ENCODE results near the gene PPP6R3.
A peak's percentile ranks its signal among the peaks of the same experiment; 100 is the strongest.
"Not testable (repeated sequence)": the region's sequence is repeated elsewhere in the genome, so short reads cannot be mapped to it uniquely, and the experiment has no call there.

Gene PPP6R3

DNA sequence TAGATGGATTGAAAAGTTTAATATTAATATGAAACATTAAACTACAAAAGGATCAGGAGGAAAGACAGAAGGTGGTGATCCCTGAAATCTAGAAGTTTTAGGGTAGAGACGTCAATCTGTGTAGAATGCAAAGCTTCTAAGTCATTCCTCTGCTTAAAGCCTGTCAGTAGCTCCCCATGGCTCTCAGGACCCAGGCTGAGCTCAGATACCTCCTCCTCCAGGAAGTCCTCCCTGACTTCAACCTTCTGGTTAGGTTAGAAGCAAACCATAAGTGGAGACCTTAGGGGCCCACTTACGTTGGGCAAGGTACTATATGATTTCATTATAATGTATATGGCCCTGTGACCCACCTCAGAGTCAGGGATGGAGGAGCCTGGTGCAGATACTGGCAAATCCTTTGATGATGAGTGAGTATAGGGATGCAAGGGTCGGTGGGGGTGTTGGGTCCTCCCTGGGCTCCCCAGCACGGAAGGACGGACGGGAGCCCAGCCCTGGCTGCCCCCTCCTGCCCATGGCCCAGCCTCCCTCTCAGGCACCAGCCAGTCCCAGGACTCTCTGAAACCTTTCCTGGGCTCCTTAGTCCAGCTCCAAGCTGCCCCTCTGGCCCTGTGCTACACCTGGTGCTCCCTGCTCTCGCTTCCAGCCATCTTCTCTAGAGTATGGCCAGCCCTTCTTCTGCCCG, 3.2 kb upstream of the PPP6R3 start:
- DNase-seq (ENCODE audit: low spot score), result no peak

DNA sequence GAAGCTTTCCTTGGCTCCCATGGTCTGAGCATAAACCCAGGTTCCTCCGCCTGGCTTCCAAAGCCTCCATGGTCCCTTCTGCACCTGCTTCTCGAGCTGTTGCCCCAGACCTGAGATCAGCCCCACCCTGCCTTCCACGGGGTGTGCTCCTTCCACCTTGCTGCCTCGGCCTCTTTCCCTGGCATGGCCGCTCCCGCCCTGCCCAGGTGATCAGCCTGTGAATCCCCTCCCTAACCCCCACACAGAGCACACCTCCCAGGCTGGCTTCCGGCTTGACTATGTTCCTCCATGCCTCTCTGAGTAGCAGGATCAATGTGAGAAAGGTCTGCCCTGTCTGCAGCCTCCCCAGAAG, 2.7 kb upstream of the PPP6R3 start:
- DNase-seq (ENCODE audit: low spot score), result no peak

- not testable (repeated sequence) for DNase-seq (ENCODE audit: low spot score)
These were observed 2.2 kb upstream of the PPP6R3 start for GRCh38 chr11:68458340-68458739.

GRCh38 chr11:68459886-68460740, 439 bp upstream of the PPP6R3 start:
- DNase-seq (ENCODE audit: low spot score), result peak; percentile 99

DNA sequence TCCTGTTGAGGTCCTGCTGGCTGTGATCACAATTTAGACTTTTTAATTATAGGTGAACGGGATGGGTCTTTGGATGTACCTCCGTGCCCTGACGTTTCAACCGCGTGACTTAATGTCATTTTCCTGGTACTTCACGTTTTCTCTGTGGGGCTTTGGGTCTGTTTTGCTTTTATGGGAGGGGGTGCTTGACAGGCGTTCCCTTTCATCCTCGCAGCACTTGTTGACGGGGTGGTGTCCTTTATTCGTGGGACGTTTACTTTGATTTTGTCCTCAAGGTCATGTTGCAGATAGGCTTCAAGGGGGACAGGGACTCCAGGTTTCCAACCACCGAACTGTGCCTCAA, 994 bp downstream of the PPP6R3 start:
- no peak for DNase-seq (ENCODE audit: low spot score)

DNA sequence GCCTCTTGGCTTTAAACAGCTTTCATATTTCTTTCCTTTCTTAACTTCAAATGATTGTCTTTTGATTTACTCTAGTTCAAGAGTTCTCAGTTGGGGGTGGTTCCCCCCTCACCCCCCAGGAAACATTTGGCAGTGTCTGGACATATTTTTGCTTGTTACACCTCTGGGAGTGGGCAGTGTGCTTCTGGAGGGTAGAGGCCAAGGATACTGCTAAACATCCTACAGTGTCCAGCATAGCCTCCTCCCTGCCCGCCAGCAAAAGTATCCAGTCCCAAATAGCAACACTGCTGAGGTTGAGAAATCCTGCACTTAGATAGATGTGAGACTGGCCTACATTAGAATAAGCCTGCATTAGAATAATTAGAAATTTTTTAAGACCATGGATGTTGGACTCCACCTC, 3.2 kb downstream of the PPP6R3 start:
- no peak for DNase-seq (ENCODE audit: low spot score)

- DNase-seq (ENCODE audit: low spot score), result no peak
These were observed 6.8 kb downstream of the PPP6R3 start for GRCh38 chr11:68467201-68467834.

- no peak for DNase-seq (ENCODE audit: low spot score)
These were observed 7.8 kb downstream of the PPP6R3 start for GRCh38 chr11:68468217-68468828.

- no peak for DNase-seq (ENCODE audit: low spot score)
These were observed 8.6 kb downstream of the PPP6R3 start for GRCh38 chr11:68469122-68469521.

GRCh38 chr11:68469642-68470041, 9.1 kb downstream of the PPP6R3 start:
- DNase-seq (ENCODE audit: low spot score), result no peak

DNA sequence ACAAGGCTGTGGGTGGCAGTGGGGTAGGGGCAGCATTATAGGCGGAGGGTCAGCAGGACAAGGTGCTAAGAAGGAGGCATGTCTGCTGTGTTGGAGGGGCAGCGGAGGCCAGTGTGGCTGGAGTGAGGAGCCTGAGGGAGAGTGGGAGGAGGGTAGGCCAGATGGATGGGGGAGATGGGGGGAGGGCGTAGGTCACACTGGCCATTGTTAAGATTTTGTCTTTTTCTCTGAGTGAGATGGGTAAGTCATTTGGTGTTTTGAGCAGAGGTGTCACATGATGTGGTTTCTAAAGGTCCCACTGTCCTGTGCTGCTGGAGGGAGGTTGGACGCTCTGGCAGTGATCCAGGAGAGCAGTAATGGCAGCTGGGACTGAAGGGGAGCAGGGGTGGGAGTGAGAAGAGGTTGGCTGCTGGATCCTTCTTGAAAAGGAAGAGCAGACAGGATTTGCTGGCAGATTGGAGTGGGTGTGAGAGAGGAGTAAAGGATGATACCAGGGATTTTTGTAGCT, 9.8 kb downstream of the PPP6R3 start:
- DNase-seq (ENCODE audit: low spot score), result no peak

- DNase-seq (ENCODE audit: low spot score), result no peak
These were observed 11.1 kb downstream of the PPP6R3 start for GRCh38 chr11:68471360-68472340.

- no peak for DNase-seq (ENCODE audit: low spot score)
These were observed 12.2 kb downstream of the PPP6R3 start for GRCh38 chr11:68472778-68473177.

- no peak for DNase-seq (ENCODE audit: low spot score)
These were observed 13.1 kb downstream of the PPP6R3 start for GRCh38 chr11:68473693-68474092.

DNA sequence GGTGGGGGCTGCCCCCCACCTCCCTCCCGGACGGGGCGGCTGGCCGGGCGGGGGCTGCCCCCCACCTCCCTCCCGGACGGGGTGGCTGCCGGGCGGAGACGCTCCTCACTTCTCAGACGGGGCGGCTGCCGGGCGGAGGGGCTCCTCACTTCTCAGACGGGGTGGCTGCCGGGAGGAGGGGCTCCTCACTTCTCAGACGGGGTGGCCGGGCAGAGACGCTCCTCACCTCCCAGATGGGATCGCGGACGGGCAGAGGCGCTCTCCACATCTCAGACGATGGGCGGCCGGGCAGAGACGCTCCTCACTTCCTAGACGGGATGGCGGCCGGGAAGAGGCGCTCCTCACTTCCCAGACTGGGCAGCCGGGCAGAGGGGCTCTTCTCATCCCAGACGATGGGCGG, 15.1 kb downstream of the PPP6R3 start:
- not testable (repeated sequence) for DNase-seq (ENCODE audit: low spot score)

DNA sequence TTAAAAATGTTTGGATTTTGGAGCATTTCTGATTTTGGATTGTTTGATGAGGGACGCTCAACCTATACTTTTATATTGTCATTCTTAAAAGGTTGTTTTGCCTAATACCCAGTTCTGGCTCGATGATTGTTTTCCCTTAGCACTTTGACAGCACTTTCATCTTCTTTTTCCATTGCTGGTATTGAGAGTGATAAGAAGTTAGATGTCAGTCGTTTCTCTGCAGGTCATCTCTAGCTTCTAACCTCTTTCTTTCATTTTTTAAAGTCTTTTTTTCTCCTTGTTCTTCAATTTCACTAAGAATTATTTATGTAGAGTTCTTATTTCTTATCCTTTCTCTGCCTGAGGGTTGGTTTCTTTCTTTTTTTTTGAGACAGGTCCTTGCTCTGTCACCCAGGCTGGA, 18.8 kb downstream of the PPP6R3 start:
- no peak for DNase-seq (ENCODE audit: low spot score)

DNA sequence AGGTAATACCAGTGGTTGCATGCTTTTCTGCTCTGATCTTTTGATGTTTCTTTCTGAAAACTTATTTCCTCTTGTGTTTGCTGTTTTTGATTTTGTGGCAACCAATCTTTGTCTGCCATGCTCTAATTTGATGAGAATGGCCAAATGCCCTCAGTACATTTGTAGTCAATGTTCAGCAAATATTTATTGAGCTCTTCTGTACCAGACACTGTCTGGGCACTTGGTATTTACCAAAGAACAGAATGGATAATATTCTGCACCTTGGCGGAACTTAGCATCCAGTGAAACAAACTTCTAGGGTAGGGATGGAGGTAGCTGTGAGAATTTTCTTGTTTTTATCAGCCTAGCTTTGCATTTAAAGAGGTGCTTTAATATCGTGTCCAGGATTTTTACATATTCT, 19.6 kb downstream of the PPP6R3 start:
- no peak for DNase-seq (ENCODE audit: low spot score)

DNA sequence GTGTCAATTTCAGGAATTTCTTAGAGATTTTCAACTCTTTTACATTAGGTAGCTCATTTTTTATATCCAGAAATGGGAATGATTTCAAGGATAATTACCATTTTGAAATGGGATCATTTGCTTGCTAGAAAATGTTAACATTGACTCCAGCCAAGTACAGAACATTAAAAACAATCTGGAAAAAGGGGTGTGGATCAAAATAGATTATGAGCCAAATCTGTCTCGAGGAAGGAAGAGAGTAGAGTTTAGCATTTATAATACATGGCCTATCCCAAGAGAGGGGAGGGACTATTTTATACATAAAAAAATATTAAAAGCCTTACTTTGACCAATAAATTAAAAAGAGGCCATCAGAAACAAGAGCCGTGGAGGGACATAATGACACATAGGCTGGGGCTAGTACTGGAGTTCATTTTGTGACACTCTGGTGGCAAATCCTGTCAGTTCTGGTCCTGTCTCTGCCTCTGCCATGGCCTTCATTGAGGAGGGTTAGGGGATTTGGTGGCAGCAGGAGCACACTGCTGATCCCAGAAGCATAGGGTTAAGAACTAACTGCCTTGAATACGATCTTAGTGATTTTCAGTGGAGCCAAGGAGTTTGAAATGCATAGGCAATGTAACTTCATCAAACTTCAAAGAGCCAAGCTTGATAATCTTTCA, 20.4 kb downstream of the PPP6R3 start:
- DNase-seq (ENCODE audit: low spot score), result no peak

- no peak for DNase-seq (ENCODE audit: low spot score)
These were observed 21.2 kb downstream of the PPP6R3 start for GRCh38 chr11:68481579-68482240.

- no peak for DNase-seq (ENCODE audit: low spot score)
These were observed 28.1 kb downstream of the PPP6R3 start for GRCh38 chr11:68488623-68489022.
